Right lobe of liver (tissue), 6 donors: ENCODE data around the gene LONP2. TPM values are rescaled to one million over a fixed set of nuclear protein-coding genes. Genes with fewer than 3 reads are reported as not detected.

Source experiments
- ATAC-seq, 4 donors: fragments of 200-7000 bp; cut with Tn5 transposase; one replicate each; pipeline ENCODE4 v1.9.1; 2020; ENCODE audit warnings: mild to moderate bottlenecking in 4 of 4, moderate library complexity in 4 of 4
- DNase-seq, 3 donors: peaks; one replicate each; pipeline ENCODE4 v3.0.0-alpha.2; 2020
- H3K27ac ChIP-seq, 3 donors: fragments of 200-600 bp; one replicate each; pipeline ENCODE4 v1.8.0; 2022
- H3K27me3 ChIP-seq, 2 donors: fragments of 200-600 bp; one replicate each; pipeline ENCODE4 v1.8.0; 2022
- H3K36me3 ChIP-seq, 4 donors: fragments of 200-600 bp; sonication (generic) in 1 of 4; one replicate each; pipeline versions ENCODE4 v1.5.1 to v1.8.0; 2017 to 2022; ENCODE audit warnings: control low read depth in 1 of 4
- H3K4me1 ChIP-seq, 4 donors: fragments of 200-600 bp; sonication (generic) in 1 of 4; one replicate each; pipeline versions ENCODE4 v1.5.1 to v1.8.0; 2017 to 2022; ENCODE audit warnings: control low read depth in 1 of 4
- H3K4me3 ChIP-seq, 3 donors: fragments of 200-600 bp; one replicate each; pipeline ENCODE4 v1.8.0; 2022
- H3K9me3 ChIP-seq, 4 donors: fragments of 200-600 bp; sonication (generic) in 1 of 4; one replicate each; pipeline versions ENCODE4 v1.5.1 to v1.8.0; 2017 to 2022; ENCODE audit warnings: control low read depth in 1 of 4
- POLR2A ChIP-seq: fragments of 450-650 bp; IDR thresholded peaks from one replicate; pipeline ENCODE4 v1.6.1; 2017; ENCODE audit warnings: antibody characterized with exemption, mild to moderate bottlenecking
- WGBS: methylation state at CpG from one replicate; pipeline ENCODE4 v1.1.6; 2018; ENCODE audit warnings: low coverage, low lambda C conversion rate; ENCODE audit not compliant: insufficient coverage; ENCODE audit errors: missing lambda C conversion rate; 5-methylcytosine and 5-hydroxymethylcytosine counted together
- intact Hi-C, 2 donors: fragments of 100-400 bp; cut with DNase I; formaldehyde crosslinking; loops; one replicate each; pipeline versions ENCODE4 v1.11.2 to v1.14.1; 2022
- total RNA-seq, 6 experiments: library from RNA; depleted of rRNA in 2 of 6; stranded (reverse); fragments of >200 nt in 2 of 6; fragmentation: NEBNext Ultra II Directional in 3 of 6; extraction: Animal tissue kit (Norgen Biotek cat#: 25700) in 3 of 6; gene quantifications; one replicate each; pipeline versions ENCODE4 v1.1.0 to v1.2.4, GENCODE V29; 2016 to 2023
- TF ChIP-seq, protein P1 (sequence below), 4 donors: fragments of 200-600 bp in 3 of 4; fragments of 450-650 bp in 1 of 4; IDR thresholded peaks; one replicate each; pipeline versions ENCODE4 v1.5.1 to v1.8.0; 2016 to 2022; ENCODE audit warnings: antibody characterized with exemption in 4 of 4, mild to moderate bottlenecking in 2 of 4
- donor health status: DM: no; HTN: yes; CAD: no.
- donor health status: DM: no; HTN: no; CAD: no.
- donor health status: DM: no; HTN: no; CAD: no.
- donor health status: DM: no; HTN: yes; CAD: no.
- donor health status: DM: no; HTN: yes; CAD: no.

LONP2 gene
- total RNA-seq, 6 experiments from 2014 or later, result 102 to 164 (median 153) TPM

DNA sequence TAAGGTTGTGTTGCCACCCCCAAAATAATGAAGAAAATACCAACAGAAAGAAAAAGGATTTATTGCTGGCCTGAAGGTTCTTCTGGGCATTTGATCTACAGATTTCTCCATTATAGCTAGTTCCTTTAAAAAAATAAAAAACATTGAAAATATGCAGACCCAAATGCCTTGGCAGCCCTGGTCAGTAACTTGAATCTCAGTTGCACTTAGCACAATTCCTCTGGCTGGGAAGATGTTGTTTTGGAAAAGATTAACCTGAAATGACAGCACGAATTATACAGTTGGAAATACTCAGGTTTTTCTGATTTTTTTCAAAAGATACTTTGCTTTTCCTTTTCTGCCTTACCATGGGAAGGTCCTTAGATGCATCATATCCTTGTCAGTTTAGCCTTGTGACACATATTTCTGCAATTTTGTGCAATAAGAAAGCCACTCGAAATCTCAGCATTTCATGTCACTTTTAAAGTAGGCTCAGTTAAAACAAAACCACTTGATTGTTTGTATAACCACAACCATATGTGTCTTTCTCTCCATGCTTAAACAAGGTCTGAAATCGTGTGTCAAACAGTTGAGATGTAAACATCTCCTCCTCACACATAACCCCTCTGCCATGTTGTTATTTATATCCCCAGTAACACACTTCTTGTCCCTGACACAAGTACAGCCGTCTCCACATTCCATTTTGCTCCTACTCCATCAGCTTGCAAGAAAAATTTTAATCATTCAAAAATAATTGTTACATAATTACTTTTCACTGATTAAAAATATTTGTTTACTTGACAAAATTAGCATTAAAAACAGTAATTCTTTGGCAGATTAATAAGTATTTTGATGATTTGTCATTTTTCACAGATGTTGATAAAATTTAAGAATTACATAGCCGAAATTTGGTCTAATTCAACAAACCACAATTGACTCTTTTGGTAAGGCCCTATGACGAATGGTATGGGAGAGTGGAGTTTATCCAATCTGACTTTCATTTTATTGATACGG lies 80.0 kb downstream of the LONP2 start:
- no peak for DNase-seq

DNA sequence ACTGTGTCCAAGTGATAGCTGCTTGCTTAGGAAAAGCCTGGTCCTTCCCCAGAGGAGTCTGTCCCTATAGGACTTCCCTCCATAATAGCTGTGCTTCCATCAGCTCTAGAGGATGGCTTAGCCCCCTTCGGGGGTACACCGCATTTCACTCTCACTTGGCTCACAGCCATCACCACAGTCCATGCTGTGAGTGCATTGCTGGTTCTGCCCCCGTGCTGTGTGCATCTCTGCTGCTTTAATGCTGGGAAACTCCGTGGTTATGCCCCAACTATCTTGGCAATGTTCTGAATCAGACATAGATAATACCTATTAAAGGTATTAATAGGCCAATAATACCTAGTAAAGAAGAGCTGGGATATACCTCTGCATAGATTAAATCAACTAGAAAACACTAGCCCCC lies 82.8 kb downstream of the LONP2 start:
- ATAC-seq (peak in 2 of 4 donors; percentile 9 to 23), DNase-seq (no peak)
- Histone ChIP-seq H3K9me3 (no peaks in the 10 kb centered on the region), H3K4me1 (peaks cover 0 to 19% (median 1%) of the 10 kb centered on the region in 4 donors), H3K27me3 (no peaks in the 10 kb centered on the region), H3K27ac (no peak overlapping the region), H3K4me3 (no peak overlapping the region), H3K36me3 (peaks cover 0 to 20% (median 6%) of the 10 kb centered on the region in 4 donors)
- WGBS, result 81% methylated on average over 4 of the region's 4 CpGs
- no peak for TF ChIP-seq POLR2A
- TF ChIP-seq, protein P1, sequence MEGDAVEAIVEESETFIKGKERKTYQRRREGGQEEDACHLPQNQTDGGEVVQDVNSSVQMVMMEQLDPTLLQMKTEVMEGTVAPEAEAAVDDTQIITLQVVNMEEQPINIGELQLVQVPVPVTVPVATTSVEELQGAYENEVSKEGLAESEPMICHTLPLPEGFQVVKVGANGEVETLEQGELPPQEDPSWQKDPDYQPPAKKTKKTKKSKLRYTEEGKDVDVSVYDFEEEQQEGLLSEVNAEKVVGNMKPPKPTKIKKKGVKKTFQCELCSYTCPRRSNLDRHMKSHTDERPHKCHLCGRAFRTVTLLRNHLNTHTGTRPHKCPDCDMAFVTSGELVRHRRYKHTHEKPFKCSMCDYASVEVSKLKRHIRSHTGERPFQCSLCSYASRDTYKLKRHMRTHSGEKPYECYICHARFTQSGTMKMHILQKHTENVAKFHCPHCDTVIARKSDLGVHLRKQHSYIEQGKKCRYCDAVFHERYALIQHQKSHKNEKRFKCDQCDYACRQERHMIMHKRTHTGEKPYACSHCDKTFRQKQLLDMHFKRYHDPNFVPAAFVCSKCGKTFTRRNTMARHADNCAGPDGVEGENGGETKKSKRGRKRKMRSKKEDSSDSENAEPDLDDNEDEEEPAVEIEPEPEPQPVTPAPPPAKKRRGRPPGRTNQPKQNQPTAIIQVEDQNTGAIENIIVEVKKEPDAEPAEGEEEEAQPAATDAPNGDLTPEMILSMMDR (IDR thresholded peaks at IDR 0.05), result no peak
- intact Hi-C loops, result no loop called here

More for the DNA sequence above, 80.0 kb downstream of the LONP2 start:
- Histone ChIP-seq H3K4me1 (peaks cover 0 to 3% (median 0%) of the 10 kb centered on the region in 4 donors), H3K27ac (no peak overlapping the region), H3K4me3 (no peak overlapping the region), H3K9me3 (no peaks in the 10 kb centered on the region), H3K27me3 (no peaks in the 10 kb centered on the region), H3K36me3 (peaks cover 0 to 24% (median 4%) of the 10 kb centered on the region in 4 donors)
- no peak for ATAC-seq
- intact Hi-C loops, result no loop called here
- TF ChIP-seq, protein P1 (IDR thresholded peaks at IDR 0.05), result no peak
- no peak for TF ChIP-seq POLR2A
- 78% methylated on average over 7 of the region's 7 CpGs for WGBS

DNA sequence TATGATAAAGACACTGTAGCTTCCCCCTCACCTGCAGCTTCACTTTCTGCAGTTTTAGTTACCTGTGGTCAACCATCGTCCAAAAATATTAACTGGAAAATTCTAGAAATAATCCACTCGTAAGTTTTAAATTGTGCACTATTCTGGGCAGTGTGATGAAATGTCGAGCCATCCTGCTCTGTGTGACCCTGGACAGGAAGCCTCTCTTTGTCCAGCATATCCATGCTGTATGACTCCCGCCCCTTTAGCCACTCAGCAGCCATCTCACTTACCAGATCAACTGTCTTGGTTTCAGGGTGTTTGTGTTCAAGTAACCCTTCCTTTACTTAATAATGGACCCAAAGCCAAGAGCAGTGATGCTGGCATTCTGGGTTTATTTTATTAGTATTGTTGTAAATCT lies 85.0 kb downstream of the LONP2 start:
- Histone ChIP-seq H3K9me3 (no peaks in the 10 kb centered on the region), H3K36me3 (peaks cover 0 to 18% (median 7%) of the 10 kb centered on the region in 4 donors), H3K4me3 (no peak overlapping the region), H3K27ac (no peak overlapping the region), H3K27me3 (no peaks in the 10 kb centered on the region), H3K4me1 (peaks cover 0 to 24% (median 1%) of the 10 kb centered on the region in 4 donors)
- ATAC-seq, result peak; percentile 29 to 52 (median 38)
- intact Hi-C loops, result no loop called here
- no peak for DNase-seq
- no peak for TF ChIP-seq POLR2A
- WGBS, result 63% methylated on average over 4 of the region's 4 CpGs

DNA sequence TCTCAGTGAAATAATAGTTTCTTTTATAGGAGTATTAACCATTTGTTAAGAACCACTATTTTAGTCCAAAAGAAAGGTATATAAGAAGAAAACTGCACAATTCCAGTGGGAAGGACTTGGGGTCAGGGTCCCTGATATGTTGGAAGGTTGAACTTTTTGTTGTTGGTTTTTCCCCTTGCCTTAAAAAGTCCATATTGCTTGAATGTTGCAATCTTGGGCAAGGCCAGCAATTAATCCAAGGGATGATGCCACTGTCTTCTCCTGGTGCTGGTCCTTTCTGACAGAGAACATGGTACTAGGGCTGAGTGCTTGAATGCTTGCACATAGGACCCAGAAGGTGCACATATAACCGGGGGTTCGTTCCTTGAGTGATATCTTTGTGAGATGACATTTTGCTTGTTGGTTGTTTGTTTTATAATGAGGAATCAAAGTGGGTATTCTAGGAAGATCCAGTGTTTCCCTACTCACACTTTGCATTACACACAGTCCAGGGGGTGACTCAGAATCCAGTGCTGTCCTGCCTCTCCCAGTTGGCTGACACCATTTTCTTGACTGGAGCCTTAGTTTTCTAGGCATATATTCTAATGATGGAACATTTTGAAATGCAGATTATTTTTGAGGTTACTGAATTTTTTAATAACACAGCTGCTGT lies 86.2 kb downstream of the LONP2 start:
- 100% methylated on average over 1 of the region's 2 CpGs for WGBS
- peak in 2 of 4 donors; percentile 45 to 47 for ATAC-seq
- Histone ChIP-seq H3K27ac (no peak overlapping the region), H3K36me3 (peaks cover 0 to 20% (median 16%) of the 10 kb centered on the region in 4 donors), H3K27me3 (no peaks in the 10 kb centered on the region), H3K4me1 (peaks cover 0 to 24% (median 1%) of the 10 kb centered on the region in 4 donors), H3K9me3 (no peaks in the 10 kb centered on the region), H3K4me3 (no peak overlapping the region)
- DNase-seq, result no peak
- TF ChIP-seq, protein P1 (IDR thresholded peaks at IDR 0.05), result no peak
- TF ChIP-seq POLR2A, result no peak
- intact Hi-C loops, result no loop called here
